Activated CD4-positive, alpha-beta T cell treated with anti-CD3 and anti-CD28 coated beads for 36 hours (primary cell): ENCODE measurements around the gene TTK. TPM values are rescaled to one million over a fixed set of nuclear protein-coding genes. Genes with fewer than 3 reads are reported as not detected.
"Not testable (repeated sequence)": the region's sequence is repeated elsewhere in the genome, so short reads cannot be mapped to it uniquely, and the experiment has no call there.

ENCODE experiments used
- ATAC-seq: fragments of 200-7000 bp; cut with Tn5 transposase; one replicate; pipeline ENCODE4 v1.10.0; 2021; ENCODE audit warnings: mild to moderate bottlenecking, moderate library complexity
- CTCF ChIA-PET: fragments of 350-600 bp; sonication (Branson Sonifier 250); formaldehyde crosslinking; loops from one replicate; lab custom pipeline; 2021; ENCODE audit warnings: antibody characterized with exemption; lab: Charles Lee
- POLR2A ChIA-PET: fragments of 350-600 bp; sonication (Branson Sonifier 250); formaldehyde crosslinking; loops from one replicate; lab custom pipeline; 2021; ENCODE audit warnings: antibody characterized with exemption, inconsistent platforms; lab: Charles Lee
- DNase-seq: peaks from one replicate; pipeline ENCODE4 v3.0.0-alpha.2; 2020
- H3K27ac Mint-ChIP-seq: one replicate; pipeline ENCODE4 v1.8.0; 2021; ENCODE audit warnings: mixed read lengths
- H3K27me3 Mint-ChIP-seq: one replicate; pipeline ENCODE4 v1.8.0; 2021; ENCODE audit warnings: mixed read lengths
- H3K36me3 Mint-ChIP-seq: one replicate; pipeline ENCODE4 v1.8.0; 2021; ENCODE audit warnings: low read depth, mixed read lengths
- H3K4me1 Mint-ChIP-seq: one replicate; pipeline ENCODE4 v1.8.0; 2021; ENCODE audit warnings: mixed read lengths
- H3K4me3 Mint-ChIP-seq: one replicate; pipeline ENCODE4 v1.8.0; 2021; ENCODE audit warnings: mild to moderate bottlenecking, moderate library complexity, mixed read lengths
- H3K9me3 Mint-ChIP-seq: one replicate; pipeline ENCODE4 v1.8.0; 2021; ENCODE audit warnings: low read depth, mixed read lengths
- intact Hi-C, 2 experiments: fragments of 100-400 bp; cut with DNase I in 1 of 2; cut with micrococcal nuclease in 1 of 2; formaldehyde crosslinking; loops; one replicate each; pipeline versions ENCODE4 v1.14.2 to v1.15.1; 2022 to 2024; cut with DNase I, micrococcal nuclease
- total RNA-seq, 2 experiments: library from RNA; stranded (reverse); gene quantifications; one replicate each; pipeline ENCODE4 v1.2.3, GENCODE V29; 2021

Gene TTK
- total RNA-seq, 2 experiments from 2014 or later: 39.1 to 47.2 TPM

DNA sequence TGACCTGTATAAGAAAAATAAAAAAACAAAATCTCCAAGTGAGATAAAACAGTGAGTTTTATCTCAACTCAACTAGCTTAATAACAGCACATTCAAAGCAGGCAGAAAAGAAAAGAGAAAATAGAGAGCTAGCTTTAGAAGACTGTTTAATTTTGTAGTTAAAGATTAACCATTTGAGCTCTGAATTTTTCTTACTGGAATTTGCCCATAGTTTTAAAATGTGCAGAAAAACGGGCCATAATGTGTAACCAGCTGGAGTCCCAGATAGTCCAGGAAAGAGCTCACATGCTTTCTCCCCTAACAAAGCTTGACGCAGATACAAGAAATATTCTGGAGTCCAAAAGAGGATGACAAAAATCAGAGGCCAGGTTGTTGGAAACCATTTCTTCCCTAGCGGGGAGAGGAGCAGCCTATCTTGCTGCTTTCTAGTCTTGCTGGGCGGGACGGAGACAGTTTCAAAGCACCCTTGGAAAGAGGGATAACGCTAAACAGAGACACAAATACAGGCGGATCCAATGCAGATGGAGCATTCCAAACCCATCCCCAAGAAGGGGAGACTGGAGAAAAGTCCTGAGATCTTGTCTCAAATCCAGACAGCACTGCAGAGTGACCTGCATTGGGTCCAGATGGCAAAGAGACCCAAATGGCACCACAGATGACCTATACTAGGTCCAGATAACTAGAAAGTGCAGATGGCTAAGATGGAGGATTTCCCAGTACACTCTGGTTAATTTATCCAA lies 16.1 kb downstream of the TTK start:
- Mint-ChIP-seq H3K27me3 (no peaks in the 10 kb centered on the region), H3K4me1 (no peaks in the 10 kb centered on the region), H3K36me3 (peaks cover 25% of the 10 kb centered on the region), H3K27ac (no peak overlapping the region), H3K9me3 (no peaks in the 10 kb centered on the region), H3K4me3 (no peak overlapping the region)
- DNase-seq: no peak
- ChIA-PET CTCF (interaction anchor here (0.7 to 1.3 kb wide), 4 partner anchors 12 to 74 kb away, joined by 3 to 4 read pairs (median 3); no protein-coding TSS in a partner anchor), POLR2A (no interaction called here)
- intact Hi-C loops: no loop called here
- no peak for ATAC-seq

- intact Hi-C loops: no loop called here
- ChIA-PET POLR2A (no interaction called here), CTCF (interaction anchor here (1.1 kb wide), 1 partner anchor 13 kb away, joined by 3 read pairs; no protein-coding TSS in a partner anchor)
- peaks cover 25% of the 10 kb centered on the region for H3K36me3 Mint-ChIP-seq
- H3K4me3 Mint-ChIP-seq: no peak overlapping the region
- no peaks in the 10 kb centered on the region for H3K27me3 Mint-ChIP-seq
- no peaks in the 10 kb centered on the region for H3K9me3 Mint-ChIP-seq
- DNase-seq: no peak
- no peaks in the 10 kb centered on the region for H3K4me1 Mint-ChIP-seq
- H3K27ac Mint-ChIP-seq: no peak overlapping the region
- ATAC-seq: no peak
These were observed 16.7 kb downstream of the TTK start for GRCh38 chr6:80021131-80021530.

- CTCF ChIA-PET: no interaction called here
- H3K27me3 Mint-ChIP-seq: no peaks in the 10 kb centered on the region
- no peaks in the 10 kb centered on the region for H3K4me1 Mint-ChIP-seq
- no peak for ATAC-seq
- DNase-seq: no peak
- no peak overlapping the region for H3K4me3 Mint-ChIP-seq
- no peak overlapping the region for H3K27ac Mint-ChIP-seq
- intact Hi-C loops: no loop called here
- POLR2A ChIA-PET: no interaction called here
- H3K36me3 Mint-ChIP-seq: peaks cover 24% of the 10 kb centered on the region
- no peaks in the 10 kb centered on the region for H3K9me3 Mint-ChIP-seq
These were observed 17.1 kb downstream of the TTK start for GRCh38 chr6:80021591-80021990.

GRCh38 chr6:80022803-80023202 lies 18.4 kb downstream of the TTK start:
- Mint-ChIP-seq H3K4me1 (no peaks in the 10 kb centered on the region), H3K9me3 (no peaks in the 10 kb centered on the region), H3K36me3 (peaks cover 21% of the 10 kb centered on the region), H3K4me3 (no peak overlapping the region), H3K27ac (no peak overlapping the region), H3K27me3 (no peaks in the 10 kb centered on the region)
- ATAC-seq (no peak), DNase-seq (no peak)
- POLR2A ChIA-PET: no interaction called here
- intact Hi-C loops: no loop called here
- CTCF ChIA-PET: no interaction called here

- no peak overlapping the region for H3K4me3 Mint-ChIP-seq
- no peak for DNase-seq
- H3K9me3 Mint-ChIP-seq: no peaks in the 10 kb centered on the region
- ATAC-seq: no peak
- H3K27me3 Mint-ChIP-seq: no peaks in the 10 kb centered on the region
- CTCF ChIA-PET: no interaction called here
- no peak overlapping the region for H3K27ac Mint-ChIP-seq
- POLR2A ChIA-PET: no interaction called here
- peaks cover 4% of the 10 kb centered on the region for H3K4me1 Mint-ChIP-seq
- intact Hi-C loops: no loop called here
- peaks cover 41% of the 10 kb centered on the region for H3K36me3 Mint-ChIP-seq
These were observed 24.1 kb downstream of the TTK start for GRCh38 chr6:80028589-80028988.

- H3K4me1 Mint-ChIP-seq: peaks cover 4% of the 10 kb centered on the region
- H3K36me3 Mint-ChIP-seq: peaks cover 40% of the 10 kb centered on the region
- H3K9me3 Mint-ChIP-seq: no peaks in the 10 kb centered on the region
- H3K4me3 Mint-ChIP-seq: no peak overlapping the region
- POLR2A ChIA-PET: no interaction called here
- CTCF ChIA-PET: no interaction called here
- no peak overlapping the region for H3K27ac Mint-ChIP-seq
- ATAC-seq: no peak
- H3K27me3 Mint-ChIP-seq: no peaks in the 10 kb centered on the region
- no peak for DNase-seq
- intact Hi-C loops: no loop called here
These were observed 25.0 kb downstream of the TTK start for GRCh38 chr6:80029470-80029869.

- POLR2A ChIA-PET, CTCF ChIA-PET, intact Hi-C loops, H3K4me3 Mint-ChIP-seq, H3K27me3 Mint-ChIP-seq, H3K9me3 Mint-ChIP-seq, H3K27ac Mint-ChIP-seq, H3K4me1 Mint-ChIP-seq, ATAC-seq, DNase-seq: not testable (repeated sequence)
- H3K36me3 Mint-ChIP-seq: peaks cover 12% of the 10 kb centered on the region
These were observed 43.8 kb downstream of the TTK start for GRCh38 chr6:80048220-80048619.

DNA sequence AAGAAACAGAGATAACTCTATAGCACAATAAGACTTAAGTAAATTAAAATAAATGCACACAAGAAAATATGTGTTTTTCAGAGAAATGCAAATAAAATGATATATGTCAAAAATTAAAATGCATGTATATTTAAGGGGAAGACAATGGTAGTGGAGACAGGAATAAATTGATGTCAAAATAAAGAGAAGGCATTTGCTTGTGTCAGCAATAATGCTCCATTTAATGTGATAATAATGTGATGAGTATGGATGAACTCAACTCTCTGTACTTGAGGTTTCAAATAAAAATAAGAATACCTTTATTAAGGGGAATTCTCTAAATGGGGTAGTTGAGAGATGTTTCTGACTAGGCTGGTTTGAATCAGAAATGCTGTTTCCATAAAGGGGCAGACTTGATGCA lies 56.3 kb downstream of the TTK start:
- Mint-ChIP-seq H3K27ac (no peak overlapping the region), H3K4me3 (no peak overlapping the region), H3K9me3 (no peaks in the 10 kb centered on the region), H3K4me1 (no peaks in the 10 kb centered on the region), H3K27me3 (peaks cover 2% of the 10 kb centered on the region), H3K36me3 (no peaks in the 10 kb centered on the region)
- ATAC-seq: no peak
- no peak for DNase-seq
- CTCF ChIA-PET: no interaction called here
- intact Hi-C loops: no loop called here
- POLR2A ChIA-PET: no interaction called here

DNA sequence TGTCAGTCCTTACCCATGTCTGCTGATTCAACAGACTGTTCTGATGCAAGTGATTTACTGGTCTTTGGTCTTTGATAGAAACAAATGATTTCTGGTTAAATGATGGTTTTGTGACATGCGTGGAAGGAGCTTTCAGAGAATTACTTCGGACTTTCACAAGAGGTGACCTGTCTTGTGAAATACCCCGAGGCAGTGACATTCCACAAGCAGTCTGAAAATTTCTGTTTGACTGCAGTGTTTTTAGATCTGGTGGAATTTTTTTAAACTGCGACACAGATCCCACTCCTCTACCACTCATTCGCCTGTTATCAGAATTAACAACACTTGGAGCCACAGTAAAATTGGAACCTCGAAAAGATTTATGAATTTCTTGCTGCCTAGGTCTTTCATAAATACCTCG lies 63.7 kb downstream of the TTK start:
- DNase-seq, H3K4me3 Mint-ChIP-seq, H3K27ac Mint-ChIP-seq, H3K36me3 Mint-ChIP-seq, H3K9me3 Mint-ChIP-seq, POLR2A ChIA-PET, H3K4me1 Mint-ChIP-seq, CTCF ChIA-PET, intact Hi-C loops, H3K27me3 Mint-ChIP-seq, ATAC-seq: not testable (repeated sequence)

GRCh38 chr6:80070431-80070830 lies 66.0 kb downstream of the TTK start:
- H3K4me3 Mint-ChIP-seq, H3K27me3 Mint-ChIP-seq, DNase-seq, H3K9me3 Mint-ChIP-seq, ATAC-seq, H3K27ac Mint-ChIP-seq, H3K4me1 Mint-ChIP-seq, H3K36me3 Mint-ChIP-seq, CTCF ChIA-PET, intact Hi-C loops, POLR2A ChIA-PET: not testable (repeated sequence)

GRCh38 chr6:80077067-80077466 lies 72.6 kb downstream of the TTK start:
- ChIA-PET POLR2A (no interaction called here), CTCF (interaction anchor here (0.7 kb wide), 1 partner anchor 179 kb away, joined by 3 read pairs; no protein-coding TSS in a partner anchor)
- no peaks in the 10 kb centered on the region for H3K4me1 Mint-ChIP-seq
- H3K9me3 Mint-ChIP-seq: peaks cover 5% of the 10 kb centered on the region
- H3K27me3 Mint-ChIP-seq: peaks cover 3% of the 10 kb centered on the region
- DNase-seq (no peak), ATAC-seq (no peak)
- no peaks in the 10 kb centered on the region for H3K36me3 Mint-ChIP-seq
- H3K27ac Mint-ChIP-seq: no peak overlapping the region
- H3K4me3 Mint-ChIP-seq: no peak overlapping the region
- intact Hi-C loops: no loop called here

DNA sequence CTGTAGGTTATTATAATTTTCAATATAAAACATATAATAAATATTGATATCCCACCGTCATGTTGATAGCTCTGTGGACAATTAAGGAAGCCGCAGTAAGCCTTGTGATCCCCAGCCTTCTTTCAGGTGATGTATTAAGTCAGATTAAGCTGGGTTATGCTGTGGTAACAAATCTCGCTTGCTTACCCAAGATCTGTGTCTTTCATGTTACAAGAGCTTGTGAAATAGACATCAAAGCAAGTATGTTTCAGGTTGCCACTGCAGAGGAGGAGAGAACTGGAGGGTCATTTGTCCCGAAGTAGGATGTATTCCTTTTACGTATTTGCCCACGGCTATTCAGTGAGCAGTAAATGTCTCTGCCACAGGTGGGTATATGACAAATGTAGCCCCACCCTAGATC lies 84.2 kb downstream of the TTK start:
- ChIA-PET POLR2A (no interaction called here), CTCF (interaction anchor here (0.9 kb wide), 1 partner anchor 139 kb away, joined by 3 read pairs; no protein-coding TSS in a partner anchor)
- H3K27me3 Mint-ChIP-seq: peaks cover 4% of the 10 kb centered on the region
- no peak for DNase-seq
- ATAC-seq: no peak
- H3K4me1 Mint-ChIP-seq: no peaks in the 10 kb centered on the region
- H3K36me3 Mint-ChIP-seq: no peaks in the 10 kb centered on the region
- H3K27ac Mint-ChIP-seq: no peak overlapping the region
- no peaks in the 10 kb centered on the region for H3K9me3 Mint-ChIP-seq
- no peak overlapping the region for H3K4me3 Mint-ChIP-seq
- intact Hi-C loops: no loop called here
